CD14-positive monocyte (primary cell): ENCODE measurements around the gene OTOG. TPM values are rescaled to one million over a fixed set of nuclear protein-coding genes. Genes with fewer than 3 reads are reported as not detected.

Source experiments
- DNase-seq, 3 donors: peaks; one replicate each; pipeline ENCODE4 v3.0.0-alpha.2; 2011 to 2022
- H2AFZ ChIP-seq: 2 replicates; pipeline ENCODE4 v1.6.0; 2012; ENCODE audit warnings: mild to moderate bottlenecking, low read depth, low read length, inconsistent platforms; ENCODE audit not compliant: insufficient read depth, poor library complexity, severe bottlenecking
- H3K27ac ChIP-seq, 2 donors: 1 replicate in 1 of 2; 2 replicates in 1 of 2; pipeline ENCODE4 v1.5.1; 2012 to 2013; ENCODE audit warnings: low read length in 2 of 2, control low read depth in 1 of 2, inconsistent platforms in 1 of 2, low read depth in 1 of 2, mild to moderate bottlenecking in 1 of 2
- H3K27me3 ChIP-seq, 2 donors: one replicate each; pipeline versions ENCODE4 v1.6.0 to v1.6.1; 2011 to 2013; ENCODE audit warnings: low read length in 2 of 2; ENCODE audit not compliant: control insufficient read depth in 2 of 2, insufficient read depth in 2 of 2
- H3K36me3 ChIP-seq, 2 donors: replicated peaks in 1 of 2; 1 replicate in 1 of 2; 2 replicates in 1 of 2; pipeline versions ENCODE4 v1.5.1 to v1.6.1; 2012 to 2013; ENCODE audit warnings: low read length in 2 of 2, control low read depth in 1 of 2, inconsistent platforms in 1 of 2, mild to moderate bottlenecking in 1 of 2; ENCODE audit not compliant: insufficient read depth in 2 of 2, control insufficient read depth in 1 of 2
- H3K4me1 ChIP-seq, 2 donors: 1 replicate in 1 of 2; 2 replicates in 1 of 2; pipeline versions ENCODE4 v1.5.1 to v1.6.1; 2012 to 2013; ENCODE audit warnings: low read length in 2 of 2, control low read depth in 1 of 2, inconsistent platforms in 1 of 2, mild to moderate bottlenecking in 1 of 2, moderate library complexity in 1 of 2; ENCODE audit not compliant: insufficient read depth in 2 of 2, control insufficient read depth in 1 of 2
- H3K4me2 ChIP-seq: replicated peaks from 2 replicates; pipeline ENCODE3; 2012; ENCODE audit warnings: low read length, moderate library complexity, mild to moderate bottlenecking; ENCODE audit not compliant: poor library complexity, severe bottlenecking; ENCODE audit errors: extremely low read depth
- H3K4me3 ChIP-seq, 3 experiments: fragments of 200-600 bp in 1 of 3; sonication (generic) in 1 of 3; replicated peaks in 1 of 3; 1 replicate in 2 of 3; 2 replicates in 1 of 3; pipeline ENCODE4 v1.5.1; 2011 to 2013; ENCODE audit warnings: low read length in 3 of 3, mild to moderate bottlenecking in 3 of 3, control low read depth in 2 of 3, low read depth in 2 of 3, inconsistent platforms in 1 of 3, moderate library complexity in 1 of 3
- H3K79me2 ChIP-seq: 2 replicates; pipeline ENCODE4 v1.6.0; 2012; ENCODE audit warnings: mild to moderate bottlenecking, control low read depth, inconsistent platforms, low read length, moderate library complexity; ENCODE audit not compliant: insufficient read depth
- H3K9ac ChIP-seq: 2 replicates; pipeline ENCODE4 v1.6.0; 2017; ENCODE audit warnings: low read length, mild to moderate bottlenecking; ENCODE audit not compliant: insufficient read depth, poor library complexity, severe bottlenecking
- H3K9me3 ChIP-seq, 2 donors: replicated peaks in 1 of 2; 1 replicate in 1 of 2; 2 replicates in 1 of 2; pipeline versions ENCODE4 v1.5.1 to v1.6.1; 2012 to 2013; ENCODE audit warnings: low read length in 2 of 2, control low read depth in 1 of 2; ENCODE audit not compliant: control insufficient read depth in 1 of 2, insufficient read depth in 1 of 2
- H4K20me1 ChIP-seq: 2 replicates; pipeline ENCODE4 v1.6.0; 2012; ENCODE audit warnings: mild to moderate bottlenecking, low read length, control low read depth, moderate library complexity; ENCODE audit not compliant: insufficient read depth
- H3K27ac Mint-ChIP-seq, 7 donors: one replicate each; pipeline ENCODE4 v1.8.0; 2020; ENCODE audit warnings: mild to moderate bottlenecking in 7 of 7, mixed read lengths in 7 of 7, moderate library complexity in 6 of 7, inconsistent platforms in 2 of 7
- H3K27me3 Mint-ChIP-seq, 3 donors: one replicate each; pipeline ENCODE4 v1.8.0; 2021 to 2022; ENCODE audit warnings: low read depth in 3 of 3, mild to moderate bottlenecking in 3 of 3, mixed read lengths in 3 of 3, moderate library complexity in 3 of 3, inconsistent platforms in 1 of 3
- H3K36me3 Mint-ChIP-seq, 2 donors: one replicate each; pipeline ENCODE4 v1.8.0; 2020; ENCODE audit warnings: mixed read lengths in 2 of 2, inconsistent platforms in 1 of 2, mild to moderate bottlenecking in 1 of 2
- H3K4me1 Mint-ChIP-seq: one replicate; pipeline ENCODE4 v1.8.0; 2020; ENCODE audit warnings: mild to moderate bottlenecking, mixed read lengths
- H3K4me3 Mint-ChIP-seq, 2 donors: one replicate each; pipeline ENCODE4 v1.8.0; 2020; ENCODE audit warnings: mild to moderate bottlenecking in 2 of 2, mixed read lengths in 2 of 2, moderate library complexity in 1 of 2
- H3K9me3 Mint-ChIP-seq, 7 donors: one replicate each; pipeline ENCODE4 v1.8.0; 2020 to 2022; ENCODE audit warnings: mixed read lengths in 7 of 7, mild to moderate bottlenecking in 6 of 7, moderate library complexity in 6 of 7, inconsistent platforms in 2 of 7
- CTCF ChIP-seq: fragments of 200-600 bp; IDR thresholded peaks from one replicate; pipeline ENCODE4 v1.8.0; 2022; ENCODE audit warnings: antibody characterized with exemption, mild to moderate bottlenecking
- WGBS: methylation state at CpG from one replicate; pipeline ENCODE4 v1.1.5; 2013; ENCODE audit warnings: missing lambda C conversion rate; ENCODE audit not compliant: insufficient coverage; 5-methylcytosine and 5-hydroxymethylcytosine counted together
- intact Hi-C, 2 donors: fragments of 100-400 bp; cut with micrococcal nuclease; formaldehyde crosslinking; loops; one replicate each; pipeline versions ENCODE4 v1.15.0 to v1.15.1; 2023
- polyA plus RNA-seq, 3 donors: library from polyadenylated mRNA; depleted of rRNA in 1 of 3; unstranded in 2 of 3; stranded (reverse) in 1 of 3; fragments of 300-500 nt in 2 of 3; fragments of >200 nt in 1 of 3; fragmentation: Illumina TruSeq in 2 of 3; gene quantifications; 1 replicate in 2 of 3; 2 replicates in 1 of 3; pipeline ENCODE4 v1.2.3, GENCODE V29; 2012 to 2021

Gene OTOG
- polyA plus RNA-seq, 3 donors = not detected

- no peak overlapping the region for H3K4me2 ChIP-seq
Observed at GRCh38 chr11:17570034-17570433, 23.0 kb downstream of the OTOG start.

GRCh38 chr11:17571431-17572358, 24.6 kb downstream of the OTOG start:
- TF ChIP-seq CTCF = no peak
- H2AFZ ChIP-seq = no peak overlapping the region
- H3K4me3 Mint-ChIP-seq = no peak overlapping the region
- no peak overlapping the region for H3K27ac Mint-ChIP-seq
- no peaks in the 10 kb centered on the region for H3K79me2 ChIP-seq
- H3K4me1 Mint-ChIP-seq = peaks cover 4% of the 10 kb centered on the region
- no peaks in the 10 kb centered on the region for H3K9me3 ChIP-seq
- no peaks in the 10 kb centered on the region for H3K27me3 ChIP-seq
- intact Hi-C loops = no loop called here
- no peaks in the 10 kb centered on the region for H3K36me3 ChIP-seq
- H3K27me3 Mint-ChIP-seq = peaks cover 4 to 8% (median 4%) of the 10 kb centered on the region in 3 donors
- no peaks in the 10 kb centered on the region for H3K36me3 Mint-ChIP-seq
- WGBS = 84% methylated on average over 9 of the region's 14 CpGs
- DNase-seq = no peak
- H4K20me1 ChIP-seq = no peaks in the 10 kb centered on the region
- no peak overlapping the region for H3K4me3 ChIP-seq
- no peaks in the 10 kb centered on the region for H3K4me1 ChIP-seq
- H3K27ac ChIP-seq = no peak overlapping the region
- peaks cover 0 to 2% (median 0%) of the 10 kb centered on the region in 7 donors for H3K9me3 Mint-ChIP-seq
- no peak overlapping the region for H3K4me2 ChIP-seq
- no peak overlapping the region for H3K9ac ChIP-seq

More at GRCh38 chr11:17570034-17570433, 23.0 kb downstream of the OTOG start:
- no peaks in the 10 kb centered on the region for H3K4me1 ChIP-seq
- H3K27ac ChIP-seq = no peak overlapping the region
- no peaks in the 10 kb centered on the region for H3K79me2 ChIP-seq
- DNase-seq = no peak
- H2AFZ ChIP-seq = no peak overlapping the region
- H3K9me3 ChIP-seq = no peaks in the 10 kb centered on the region
- H3K4me3 Mint-ChIP-seq = no peak overlapping the region
- H3K4me1 Mint-ChIP-seq = peaks cover 4% of the 10 kb centered on the region
- H3K27me3 ChIP-seq = no peaks in the 10 kb centered on the region
- intact Hi-C loops = no loop called here
- H3K9me3 Mint-ChIP-seq = peaks cover 0 to 2% (median 0%) of the 10 kb centered on the region in 7 donors
- peaks cover 2 to 9% (median 3%) of the 10 kb centered on the region in 3 donors for H3K27me3 Mint-ChIP-seq
- WGBS = 91% methylated on average over 18 of the region's 23 CpGs
- H4K20me1 ChIP-seq = no peaks in the 10 kb centered on the region
- no peak overlapping the region for H3K9ac ChIP-seq
- H3K27ac Mint-ChIP-seq = no peak overlapping the region
- TF ChIP-seq CTCF = no peak
- H3K36me3 ChIP-seq = no peaks in the 10 kb centered on the region
- no peaks in the 10 kb centered on the region for H3K36me3 Mint-ChIP-seq
- H3K4me3 ChIP-seq = no peak overlapping the region
